Sigmoid colon (tissue), 4 donors: Measurements from ENCODE around the gene ZFYVE21.

Experiments
- CTCF ChIP-seq, 4 experiments: fragments of 450-650 bp in 3 of 4; fragments of 200-600 bp in 1 of 4; IDR thresholded peaks; one replicate each; pipeline ENCODE4 v1.5.1; 2016 to 2019; ENCODE audit warnings: antibody characterized with exemption in 4 of 4, mild to moderate bottlenecking in 3 of 4, moderate library complexity in 2 of 4
- EP300 ChIP-seq, 4 donors: sonication (generic); formaldehyde crosslinking; IDR thresholded peaks; one replicate each; pipeline ENCODE4 v1.6.1; 2017; ENCODE audit warnings: antibody characterized with exemption in 4 of 4
- POLR2A ChIP-seq, 2 donors: fragments of 450-650 bp; IDR thresholded peaks; one replicate each; pipeline ENCODE4 v1.6.1; 2016; ENCODE audit warnings: antibody characterized with exemption in 2 of 2, mild to moderate bottlenecking in 2 of 2, moderate library complexity in 2 of 2

GRCh38 chr14:103737432-103738045 lies 21.9 kb downstream of the ZFYVE21 start:
- no peak for TF ChIP-seq CTCF (IDR thresholded peaks at IDR 0.05)
- TF ChIP-seq POLR2A (IDR thresholded peaks at IDR 0.05) = no peak
- no peak for TF ChIP-seq EP300 (IDR thresholded peaks at IDR 0.05)
